Activated T-helper 2 cell treated with anti-CD3 and anti-CD28 coated beads, Interferon-gamma antibody, Interleukin-2, Interleukin-4, amounts not matched to agents 10 μg/mL and 5 μg/mL and 100 μg/mL, durations not matched to agents 14 hours and 24 hours and 36 hours (primary cell): ENCODE data around the gene ABCA2. TPM values are rescaled to one million over a fixed set of nuclear protein-coding genes. Genes with fewer than 3 reads are reported as not detected.
"Not testable (repeated sequence)": the region's sequence is repeated elsewhere in the genome, so short reads cannot be mapped to it uniquely, and the experiment has no call there.

Source experiments
- DNase-seq: peaks from one replicate; pipeline ENCODE4 v3.0.0; 2021; ENCODE audit warnings: low spot score
- H3K27ac Mint-ChIP-seq: one replicate; pipeline ENCODE4 v1.8.0; 2021; ENCODE audit warnings: mixed read lengths
- H3K27me3 Mint-ChIP-seq: one replicate; pipeline ENCODE4 v1.8.0; 2021; ENCODE audit warnings: low read depth, mixed read lengths
- H3K36me3 Mint-ChIP-seq: one replicate; pipeline ENCODE4 v1.8.0; 2021; ENCODE audit warnings: low read depth, mixed read lengths
- H3K4me1 Mint-ChIP-seq: one replicate; pipeline ENCODE4 v1.8.0; 2021; ENCODE audit warnings: low read depth, mixed read lengths
- H3K4me3 Mint-ChIP-seq: one replicate; pipeline ENCODE4 v1.8.0; 2021; ENCODE audit warnings: low read depth, mild to moderate bottlenecking, moderate library complexity, mixed read lengths
- H3K9me3 Mint-ChIP-seq: one replicate; pipeline ENCODE4 v1.8.0; 2021; ENCODE audit warnings: mixed read lengths
- intact Hi-C: fragments of 100-400 bp; cut with micrococcal nuclease; formaldehyde crosslinking; loops from one replicate; pipeline ENCODE4 v1.15.1; 2023
- total RNA-seq: library from RNA; stranded (reverse); gene quantifications from 2 replicates; pipeline ENCODE4 v1.2.3, GENCODE V29; 2022

Gene ABCA2
- total RNA-seq, 1 donor from 2014 or later = 27.4 TPM

GRCh38 chr9:137038916-137039315, 10.9 kb upstream of the ABCA2 start:
- no peaks in the 10 kb centered on the region for H3K27me3 Mint-ChIP-seq
- H3K4me1 Mint-ChIP-seq = peaks cover 11% of the 10 kb centered on the region
- no peaks in the 10 kb centered on the region for H3K9me3 Mint-ChIP-seq
- no peak overlapping the region for H3K4me3 Mint-ChIP-seq
- no peaks in the 10 kb centered on the region for H3K36me3 Mint-ChIP-seq
- no peak for DNase-seq
- H3K27ac Mint-ChIP-seq = no peak overlapping the region
- intact Hi-C loops = loop anchor here (10.0 kb wide), 2 partner anchors 84 to 504 kb away; partner anchors contain the start of gene LCN12

GRCh38 chr9:137037483-137037882, 9.4 kb upstream of the ABCA2 start:
- H3K9me3 Mint-ChIP-seq = no peaks in the 10 kb centered on the region
- intact Hi-C loops = loop anchor here (10.0 kb wide), 2 partner anchors 83 to 503 kb away; partner anchors contain the start of gene LCN12
- H3K27ac Mint-ChIP-seq = no peak overlapping the region
- DNase-seq = no peak
- no peaks in the 10 kb centered on the region for H3K36me3 Mint-ChIP-seq
- no peak overlapping the region for H3K4me3 Mint-ChIP-seq
- no peaks in the 10 kb centered on the region for H3K27me3 Mint-ChIP-seq
- H3K4me1 Mint-ChIP-seq = peaks cover 15% of the 10 kb centered on the region

GRCh38 chr9:137037035-137037434, 9.0 kb upstream of the ABCA2 start:
- intact Hi-C loops = loop anchor here (10.0 kb wide), 2 partner anchors 82 to 502 kb away; partner anchors contain the start of gene LCN12
- no peaks in the 10 kb centered on the region for H3K27me3 Mint-ChIP-seq
- DNase-seq = no peak
- H3K9me3 Mint-ChIP-seq = no peaks in the 10 kb centered on the region
- H3K4me3 Mint-ChIP-seq = no peak overlapping the region
- H3K27ac Mint-ChIP-seq = no peak overlapping the region
- no peaks in the 10 kb centered on the region for H3K36me3 Mint-ChIP-seq
- peaks cover 17% of the 10 kb centered on the region for H3K4me1 Mint-ChIP-seq

- no peak overlapping the region for H3K4me3 Mint-ChIP-seq
- H3K27me3 Mint-ChIP-seq = no peaks in the 10 kb centered on the region
- peaks cover 20% of the 10 kb centered on the region for H3K4me1 Mint-ChIP-seq
- H3K36me3 Mint-ChIP-seq = no peaks in the 10 kb centered on the region
- DNase-seq = no peak
- intact Hi-C loops = loop anchor here (1.0 to 10.0 kb wide), 4 partner anchors 35 to 501 kb away; partner anchors contain the start of gene LCN12
- H3K9me3 Mint-ChIP-seq = no peaks in the 10 kb centered on the region
- no peak overlapping the region for H3K27ac Mint-ChIP-seq
Observed at GRCh38 chr9:137035937-137036336, 7.9 kb upstream of the ABCA2 start.

GRCh38 chr9:137035507-137035834, 7.4 kb upstream of the ABCA2 start:
- Mint-ChIP-seq H3K27me3 (no peaks in the 10 kb centered on the region), H3K4me3 (no peak overlapping the region), H3K27ac (peak overlapping the region; percentile 79), H3K9me3 (no peaks in the 10 kb centered on the region), H3K36me3 (no peaks in the 10 kb centered on the region), H3K4me1 (peaks cover 24% of the 10 kb centered on the region)
- DNase-seq = no peak
- intact Hi-C loops = loop anchor here (1.0 to 10.0 kb wide), 4 partner anchors 35 to 501 kb away; partner anchors contain the start of gene LCN12

- peak overlapping the region; percentile 65 for H3K4me3 Mint-ChIP-seq
- H3K9me3 Mint-ChIP-seq = no peaks in the 10 kb centered on the region
- H3K27ac Mint-ChIP-seq = peak overlapping the region; percentile 79
- peak; percentile 80 for DNase-seq
- H3K27me3 Mint-ChIP-seq = no peaks in the 10 kb centered on the region
- intact Hi-C loops = loop anchor here (1.0 to 10.0 kb wide), 4 partner anchors 34 to 500 kb away; partner anchors contain the start of gene LCN12
- peaks cover 28% of the 10 kb centered on the region for H3K4me1 Mint-ChIP-seq
- H3K36me3 Mint-ChIP-seq = no peaks in the 10 kb centered on the region
Observed at GRCh38 chr9:137034709-137035506, 6.9 kb upstream of the ABCA2 start.

GRCh38 chr9:137034039-137034708, 6.1 kb upstream of the ABCA2 start:
- H3K27ac Mint-ChIP-seq = peak overlapping the region; percentile 79
- no peak for DNase-seq
- H3K27me3 Mint-ChIP-seq = no peaks in the 10 kb centered on the region
- H3K36me3 Mint-ChIP-seq = no peaks in the 10 kb centered on the region
- intact Hi-C loops = loop anchor here (2.0 to 10.0 kb wide), 3 partner anchors 33 to 499 kb away; partner anchors contain the start of gene LCN12
- H3K9me3 Mint-ChIP-seq = no peaks in the 10 kb centered on the region
- H3K4me3 Mint-ChIP-seq = peak overlapping the region; percentile 65
- H3K4me1 Mint-ChIP-seq = peaks cover 33% of the 10 kb centered on the region

GRCh38 chr9:137033481-137033880, 5.4 kb upstream of the ABCA2 start:
- not testable (repeated sequence) for H3K9me3 Mint-ChIP-seq, H3K27me3 Mint-ChIP-seq, DNase-seq, H3K4me3 Mint-ChIP-seq, H3K36me3 Mint-ChIP-seq, H3K27ac Mint-ChIP-seq
- intact Hi-C loops = loop anchor here (10.0 kb wide), 2 partner anchors 79 to 499 kb away; partner anchors contain the start of gene LCN12
- peaks cover 36% of the 10 kb centered on the region for H3K4me1 Mint-ChIP-seq

- Mint-ChIP-seq H3K9me3 (no peaks in the 10 kb centered on the region), H3K36me3 (no peaks in the 10 kb centered on the region), H3K4me1 (peaks cover 36% of the 10 kb centered on the region), H3K27me3 (no peaks in the 10 kb centered on the region), H3K4me3 (no peak overlapping the region), H3K27ac (no peak overlapping the region)
- intact Hi-C loops = loop anchor here (10.0 kb wide), 2 partner anchors 78 to 498 kb away; partner anchors contain the start of gene LCN12
- no peak for DNase-seq
Observed at GRCh38 chr9:137032858-137033257, 4.8 kb upstream of the ABCA2 start.

- H3K4me1 Mint-ChIP-seq = peaks cover 39% of the 10 kb centered on the region
- no peak within 1 kb of the TSS for H3K4me3 Mint-ChIP-seq
- intact Hi-C loops = loop anchor here (10.0 kb wide), 2 partner anchors 77 to 497 kb away; partner anchors contain the start of gene LCN12
- H3K9me3 Mint-ChIP-seq = no peaks in the 10 kb centered on the region
- H3K36me3 Mint-ChIP-seq = no peaks in the 10 kb centered on the region
- no peak within 1 kb of the TSS for H3K27ac Mint-ChIP-seq
- H3K27me3 Mint-ChIP-seq = peaks cover 2% of the 10 kb centered on the region
- no peak for DNase-seq
Observed at GRCh38 chr9:137031904-137032640, 4.0 kb upstream of the ABCA2 start, which contains the start of gene FUT7. Gene FUT7 (minus strand): TSS chr9:137032088. CDS start chr9:137031991, 97 bp downstream.

- Mint-ChIP-seq H3K9me3 (no peaks in the 10 kb centered on the region), H3K4me3 (peak overlapping the region; percentile 17), H3K36me3 (no peaks in the 10 kb centered on the region), H3K4me1 (peaks cover 39% of the 10 kb centered on the region), H3K27me3 (peaks cover 2% of the 10 kb centered on the region), H3K27ac (no peak overlapping the region)
- intact Hi-C loops = loop anchor here (10.0 kb wide), 2 partner anchors 76 to 496 kb away; partner anchors contain the start of gene LCN12
- DNase-seq = no peak
Observed at GRCh38 chr9:137030538-137031527, 2.8 kb upstream of the ABCA2 start.
